ENCODE data around the gene NR6A1. TPM values are rescaled to one million over a fixed set of nuclear protein-coding genes. Genes with fewer than 3 reads are reported as not detected.

The NR6A1 gene
- total RNA-seq, 6 donors from 2014 or later, result 4.2 to 34.6 (median 8.2) TPM

DNA sequence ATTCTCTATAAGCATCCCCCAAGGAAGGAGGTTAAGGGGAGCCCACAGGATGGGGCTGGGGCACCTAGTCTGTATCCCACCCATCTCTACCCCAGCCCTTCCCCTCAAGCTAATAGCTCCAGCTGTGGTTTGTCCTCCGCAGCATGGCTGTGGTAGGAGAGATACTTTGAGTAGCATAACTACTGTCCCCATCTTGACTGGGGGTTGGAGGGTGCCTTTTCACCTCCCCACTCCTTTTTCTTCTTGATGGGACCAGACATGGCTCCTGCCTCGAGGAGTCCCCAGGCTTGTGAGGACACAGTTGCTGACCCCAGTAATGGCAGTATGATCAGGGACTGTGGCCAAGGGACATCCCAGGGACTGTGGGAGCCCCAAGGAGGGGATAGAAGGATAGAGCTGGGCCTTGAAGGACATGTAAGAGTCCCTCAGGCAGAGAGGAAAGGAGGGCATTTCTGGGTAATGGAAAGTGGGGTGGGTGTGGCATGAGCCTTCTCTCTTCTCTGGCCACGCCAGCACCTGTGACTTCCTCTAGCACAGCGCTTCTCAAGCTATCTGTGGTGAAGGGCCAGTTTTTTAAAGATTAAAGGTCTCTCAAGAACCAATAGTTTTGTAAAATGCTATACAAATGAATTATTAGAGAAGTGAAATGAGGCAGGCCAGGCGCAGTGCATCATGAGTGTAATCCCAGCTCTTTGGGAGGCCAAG lies 19.8 kb upstream of the NR6A1 start:
- TF ChIP-seq POLR2A (IDR thresholded peaks at IDR 0.05), result no peak
- TF ChIP-seq CTCF (IDR thresholded peaks at IDR 0.05), result no peak
- TF ChIP-seq EP300 (IDR thresholded peaks at IDR 0.05), result no peak
- TF ChIP-seq POLR2AphosphoS5 (IDR thresholded peaks at IDR 0.05), result no peak
- 90 to 91% methylated on average over 5 of the region's 5 CpGs for WGBS, 2 donors
- Histone ChIP-seq H3K27me3 (no peaks in the 10 kb centered on the region), H3K9me3 (no peaks in the 10 kb centered on the region), H3K4me3 (no peak overlapping the region), H3K36me3 (peaks cover 0 to 4% (median 0%) of the 10 kb centered on the region in 4 donors), H3K4me1 (peaks cover 12 to 38% (median 15%) of the 10 kb centered on the region in 4 donors), H3K27ac (peak overlapping the region in 2 of 4 donors; percentile 40 to 85)
- ATAC-seq (ENCODE audit: low FRiP score in 2 of 2) (no peak), DNase-seq (no peak)

DNA sequence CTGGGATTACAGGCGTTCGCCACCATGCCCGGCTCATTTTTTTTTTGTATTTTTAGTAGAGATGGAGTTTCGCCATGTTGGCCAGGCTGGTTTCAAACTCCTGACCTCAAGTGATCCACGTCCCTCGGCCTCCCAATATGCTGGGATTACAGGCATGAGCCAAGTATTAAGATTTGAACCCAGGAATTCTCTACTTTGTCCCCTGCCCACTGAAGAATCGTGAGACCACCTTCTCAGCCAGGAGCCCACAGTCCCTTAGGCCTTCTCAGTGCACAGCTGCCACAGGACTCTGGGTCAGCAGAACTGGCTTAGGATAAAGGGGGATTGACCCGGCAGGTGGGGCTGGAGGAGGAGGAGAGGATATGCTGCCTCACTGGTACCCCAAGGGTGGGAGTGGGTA lies 19.2 kb upstream of the NR6A1 start:
- Histone ChIP-seq H3K9me3 (no peaks in the 10 kb centered on the region), H3K27ac (peak overlapping the region in 1 of 4 donors; percentile 85), H3K36me3 (peaks cover 0 to 4% (median 0%) of the 10 kb centered on the region in 4 donors), H3K4me1 (peaks cover 8 to 31% (median 10%) of the 10 kb centered on the region in 4 donors), H3K4me3 (no peak overlapping the region), H3K27me3 (no peaks in the 10 kb centered on the region)
- DNase-seq (no peak), ATAC-seq (ENCODE audit: low FRiP score in 2 of 2) (no peak)
- 88 to 89% methylated on average over 8 of the region's 8 CpGs for WGBS, 2 donors
- TF ChIP-seq POLR2A (IDR thresholded peaks at IDR 0.05) (no peak), POLR2AphosphoS5 (IDR thresholded peaks at IDR 0.05) (no peak), CTCF (IDR thresholded peaks at IDR 0.05) (no peak)

DNA sequence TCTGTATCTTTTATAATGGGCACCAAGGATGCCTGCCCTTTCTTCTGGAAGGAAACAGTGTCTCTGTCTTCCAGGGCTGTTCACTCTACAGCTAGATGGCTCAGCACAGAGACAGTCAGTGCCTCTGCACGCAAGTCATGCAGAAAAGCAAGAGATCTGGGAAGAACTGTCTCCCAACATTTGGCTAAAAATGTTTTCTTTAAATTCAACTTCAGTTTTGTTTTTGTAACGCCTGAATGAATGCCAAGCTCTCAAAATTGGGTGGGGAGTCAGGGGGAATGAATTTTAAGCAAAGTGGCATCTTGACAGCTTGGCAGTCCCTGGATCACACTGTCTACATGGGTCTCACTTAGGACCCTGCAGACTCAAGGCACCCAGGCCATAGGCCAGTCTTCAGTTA lies 18.4 kb upstream of the NR6A1 start:
- TF ChIP-seq CTCF (IDR thresholded peaks at IDR 0.05), result no peak
- no peak for TF ChIP-seq POLR2A (IDR thresholded peaks at IDR 0.05)
- no peak for TF ChIP-seq EP300 (IDR thresholded peaks at IDR 0.05)
- no peak for TF ChIP-seq POLR2AphosphoS5 (IDR thresholded peaks at IDR 0.05)
- WGBS, 2 donors, result 78 to 86% methylated on average over 2 of the region's 2 CpGs
- no peak overlapping the region for H3K27ac ChIP-seq

GRCh38 chr9:124788542-124789217 lies 17.6 kb upstream of the NR6A1 start:
- TF ChIP-seq POLR2A (IDR thresholded peaks at IDR 0.05) (no peak), POLR2AphosphoS5 (IDR thresholded peaks at IDR 0.05) (no peak), EP300 (IDR thresholded peaks at IDR 0.05) (no peak), CTCF (IDR thresholded peaks at IDR 0.05) (no peak)
- H3K27me3 ChIP-seq, result no peaks in the 10 kb centered on the region
- no peaks in the 10 kb centered on the region for H3K9me3 ChIP-seq
- peaks cover 13 to 30% (median 18%) of the 10 kb centered on the region in 4 donors for H3K4me1 ChIP-seq
- ATAC-seq (ENCODE audit: low FRiP score in 2 of 2) (no peak), DNase-seq (no peak)
- peaks cover 0 to 4% (median 0%) of the 10 kb centered on the region in 4 donors for H3K36me3 ChIP-seq
- H3K4me3 ChIP-seq, result no peak overlapping the region
- WGBS, 2 donors, result 89 to 95% methylated on average over 3 of the region's 3 CpGs
- no peak overlapping the region for H3K27ac ChIP-seq

More for the DNA sequence above, 18.4 kb upstream of the NR6A1 start:
- H3K27me3 ChIP-seq, result no peaks in the 10 kb centered on the region
- no peak for ATAC-seq (ENCODE audit: low FRiP score in 2 of 2)
- H3K9me3 ChIP-seq, result no peaks in the 10 kb centered on the region
- peaks cover 5 to 30% (median 11%) of the 10 kb centered on the region in 4 donors for H3K4me1 ChIP-seq
- H3K4me3 ChIP-seq, result no peak overlapping the region
- peaks cover 0 to 4% (median 0%) of the 10 kb centered on the region in 4 donors for H3K36me3 ChIP-seq
- DNase-seq, result no peak
